ENCODE data around the gene KRT15.

The KRT15 gene

GRCh38 chr17:41503202-41503601 lies 15.5 kb downstream of the KRT15 start:
- DNase-seq, result no peak

GRCh38 chr17:41500131-41500911 lies 18.4 kb downstream of the KRT15 start:
- no peak for DNase-seq

- no peak for DNase-seq
Measured at GRCh38 chr17:41499714-41500113, 19.0 kb downstream of the KRT15 start.

GRCh38 chr17:41498276-41498675 lies 20.4 kb downstream of the KRT15 start:
- no peak for DNase-seq

GRCh38 chr17:41496803-41497484 lies 21.7 kb downstream of the KRT15 start:
- DNase-seq, result peak; percentile 43

GRCh38 chr17:41494524-41494923 lies 24.2 kb downstream of the KRT15 start:
- DNase-seq, result no peak

GRCh38 chr17:41492771-41493170 lies 25.9 kb downstream of the KRT15 start:
- no peak for DNase-seq

- DNase-seq, result no peak
Measured at GRCh38 chr17:41492351-41492750, 26.3 kb downstream of the KRT15 start.

- DNase-seq, result no peak
Measured at GRCh38 chr17:41491476-41491875, 27.2 kb downstream of the KRT15 start.

GRCh38 chr17:41490000-41490990 lies 28.4 kb downstream of the KRT15 start:
- DNase-seq, result no peak

- DNase-seq, result no peak
Measured at GRCh38 chr17:41489531-41489930, 29.2 kb downstream of the KRT15 start, which contains the start of gene KRT36. TSS of gene KRT36 (minus strand) at chr17:41489910. CDS start at chr17:41489864, 46 bp downstream.

GRCh38 chr17:41486809-41487530 lies 31.7 kb downstream of the KRT15 start:
- DNase-seq, result peak; percentile 21

- no peak for DNase-seq
Measured at GRCh38 chr17:41486316-41486715, 32.4 kb downstream of the KRT15 start.

GRCh38 chr17:41484920-41485904 lies 33.5 kb downstream of the KRT15 start:
- DNase-seq, result no peak

- DNase-seq, result no peak
Measured at GRCh38 chr17:41483991-41484826, 34.5 kb downstream of the KRT15 start.

- DNase-seq, result no peak
Measured at GRCh38 chr17:41483531-41483930, 35.2 kb downstream of the KRT15 start.

- DNase-seq, result no peak
Measured at GRCh38 chr17:41481036-41481435, 37.7 kb downstream of the KRT15 start, which contains the start of gene KRT35. TSS of gene KRT35 (minus strand) at chr17:41481151. CDS start at chr17:41481097, 54 bp downstream.

GRCh38 chr17:41480581-41480980 lies 38.1 kb downstream of the KRT15 start:
- no peak for DNase-seq

GRCh38 chr17:41480136-41480535 lies 38.6 kb downstream of the KRT15 start:
- no peak for DNase-seq

GRCh38 chr17:41478237-41478636 lies 40.5 kb downstream of the KRT15 start:
- no peak for DNase-seq

Data from activated CD4-positive, alpha-beta T cell treated with anti-CD3 and anti-CD28 coated beads, Interleukin-2, amount 50 U/mL, for 1 hour (primary cell).